Measurements from ENCODE around the gene TBC1D10A.

- TF ChIP-seq CTCF (IDR thresholded peaks at IDR 0.05) = no peak
- TF ChIP-seq ZFX (IDR thresholded peaks at IDR 0.05; ENCODE audit: borderline replicate concordance) = no peak
Observed at GRCh38 chr22:30357236-30357570, 30.5 kb upstream of the TBC1D10A start.

Measured in 22Rv1 (cell line).